ENCODE results near the gene BMF. TPM values are rescaled to one million over a fixed set of nuclear protein-coding genes. Genes with fewer than 3 reads are reported as not detected.

The BMF gene
- total and polyA plus RNA-seq, 4 donors: 0.63 to 10.2 (median 4.0) TPM

DNA sequence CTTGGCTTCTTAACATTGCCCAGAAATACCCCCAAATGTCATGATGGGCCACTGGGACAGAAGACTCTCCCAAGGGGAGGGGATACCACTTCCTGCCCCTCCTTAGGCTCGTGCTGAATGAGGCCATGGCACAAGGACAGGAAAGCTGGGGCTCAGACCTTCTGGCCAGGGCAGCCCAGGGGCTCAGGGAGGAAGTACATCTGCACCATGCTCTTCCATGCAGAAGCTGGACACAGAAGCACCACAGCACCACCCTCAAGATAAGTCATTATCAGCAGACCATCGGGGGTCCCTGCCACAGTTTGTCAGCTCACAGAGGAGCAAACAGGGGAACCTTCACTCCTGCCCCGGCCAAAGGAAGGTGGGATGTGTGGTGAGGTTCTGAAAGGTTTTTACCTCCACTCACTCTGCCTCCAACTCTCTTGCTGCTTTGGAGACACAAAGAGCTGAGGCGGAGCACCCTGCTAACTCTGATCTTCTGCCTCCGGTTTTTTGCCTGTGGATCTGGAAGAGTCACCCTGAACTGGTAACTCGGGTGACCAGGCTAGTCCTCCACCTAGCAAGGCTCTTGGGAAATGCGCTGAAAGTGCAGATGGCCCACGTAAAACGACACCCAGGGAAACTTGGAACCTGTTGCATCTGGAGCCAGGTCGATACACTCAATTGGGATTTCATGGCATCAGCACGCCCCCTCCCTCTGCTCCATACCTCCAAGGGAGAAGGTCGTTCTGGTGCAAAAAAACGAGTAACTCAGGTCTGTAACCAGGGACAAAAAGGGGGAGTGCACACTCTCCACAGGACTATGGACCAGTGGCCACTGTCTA lies 8.3 kb downstream of the BMF start:
- WGBS: 53% methylated on average over 13 of the region's 13 CpGs
- H3K27ac ChIP-seq (ENCODE audit: low read depth in 1 of 2, low read length in 2 of 2): peak overlapping the region; percentile 49 to 65

DNA sequence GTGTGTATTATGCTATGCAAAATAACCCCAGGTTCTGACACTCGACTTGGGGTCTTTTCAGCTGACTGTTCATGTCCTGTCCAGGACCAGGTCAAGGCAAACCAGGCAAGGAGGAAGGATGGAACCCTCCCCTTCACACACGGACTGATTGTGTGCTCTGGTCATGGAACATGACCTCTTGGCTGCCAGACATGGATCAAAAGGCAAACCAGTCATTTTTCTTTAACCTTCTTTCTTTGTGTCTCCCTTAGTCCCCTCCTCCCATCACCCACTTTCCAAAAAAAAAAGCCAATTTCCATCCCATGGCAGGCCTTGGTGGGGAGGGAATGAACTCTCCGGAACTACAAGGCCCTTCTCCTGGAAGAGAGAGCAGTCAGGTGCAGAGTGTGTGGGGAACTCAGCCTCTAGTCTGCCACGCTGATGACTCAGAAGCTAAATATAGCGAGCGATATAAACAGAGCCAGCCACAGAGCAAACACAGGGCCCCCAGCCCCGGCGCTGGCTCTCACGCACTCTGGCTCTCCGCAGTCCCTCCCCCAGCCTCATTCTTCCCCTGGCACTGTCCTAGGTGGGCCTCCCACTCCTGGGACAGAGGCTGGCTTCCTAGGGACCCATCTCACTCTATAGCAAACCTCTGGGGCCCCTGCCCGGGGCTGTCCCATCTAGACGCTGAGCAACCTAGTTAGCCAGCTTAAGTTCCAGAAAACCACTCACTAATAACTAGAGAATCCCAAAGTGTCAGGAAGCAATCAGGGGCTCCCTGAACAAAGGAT lies 10.0 kb downstream of the BMF start:
- WGBS: 11% methylated on average over 12 of the region's 12 CpGs
- Histone ChIP-seq H3K4me3 (ENCODE audit: low read depth in 1 of 3, low read length in 3 of 3) (no peak overlapping the region), H3K9ac (ENCODE audit: low read depth in 1 of 2, low read length in 2 of 2) (peak overlapping the region in 1 of 2 donors; percentile 60), H3K27me3 (ENCODE audit: control insufficient read depth in 4 of 4, insufficient read depth in 4 of 4, low read length in 3 of 4) (no peaks in the 10 kb centered on the region), H3K9me3 (ENCODE audit: control insufficient read depth in 4 of 4, low read length in 3 of 4) (no peaks in the 10 kb centered on the region), H3K36me3 (ENCODE audit: control insufficient read depth in 4 of 4, insufficient read depth in 3 of 4, low read depth in 1 of 4, low read length in 3 of 4) (no peaks in the 10 kb centered on the region), H3K27ac (ENCODE audit: low read depth in 1 of 2, low read length in 2 of 2) (peak overlapping the region; percentile 78 to 81), H3K4me1 (ENCODE audit: control insufficient read depth in 4 of 4, insufficient read depth in 4 of 4, low read length in 3 of 4) (peaks cover 36 to 61% (median 50%) of the 10 kb centered on the region in 4 donors)
- DNase-seq (ENCODE audit: low spot score): peak; percentile 59
- TF ChIP-seq, protein P1, sequence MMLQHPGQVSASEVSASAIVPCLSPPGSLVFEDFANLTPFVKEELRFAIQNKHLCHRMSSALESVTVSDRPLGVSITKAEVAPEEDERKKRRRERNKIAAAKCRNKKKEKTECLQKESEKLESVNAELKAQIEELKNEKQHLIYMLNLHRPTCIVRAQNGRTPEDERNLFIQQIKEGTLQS (IDR thresholded peaks at IDR 0.05): peak; percentile 88
- TF ChIP-seq HNF4A (conservative IDR thresholded peaks at IDR 0.05): peak; percentile 52 to 72
- no peak for TF ChIP-seq FOXA1 (IDR thresholded peaks at IDR 0.05)
- TF ChIP-seq, protein P2, sequence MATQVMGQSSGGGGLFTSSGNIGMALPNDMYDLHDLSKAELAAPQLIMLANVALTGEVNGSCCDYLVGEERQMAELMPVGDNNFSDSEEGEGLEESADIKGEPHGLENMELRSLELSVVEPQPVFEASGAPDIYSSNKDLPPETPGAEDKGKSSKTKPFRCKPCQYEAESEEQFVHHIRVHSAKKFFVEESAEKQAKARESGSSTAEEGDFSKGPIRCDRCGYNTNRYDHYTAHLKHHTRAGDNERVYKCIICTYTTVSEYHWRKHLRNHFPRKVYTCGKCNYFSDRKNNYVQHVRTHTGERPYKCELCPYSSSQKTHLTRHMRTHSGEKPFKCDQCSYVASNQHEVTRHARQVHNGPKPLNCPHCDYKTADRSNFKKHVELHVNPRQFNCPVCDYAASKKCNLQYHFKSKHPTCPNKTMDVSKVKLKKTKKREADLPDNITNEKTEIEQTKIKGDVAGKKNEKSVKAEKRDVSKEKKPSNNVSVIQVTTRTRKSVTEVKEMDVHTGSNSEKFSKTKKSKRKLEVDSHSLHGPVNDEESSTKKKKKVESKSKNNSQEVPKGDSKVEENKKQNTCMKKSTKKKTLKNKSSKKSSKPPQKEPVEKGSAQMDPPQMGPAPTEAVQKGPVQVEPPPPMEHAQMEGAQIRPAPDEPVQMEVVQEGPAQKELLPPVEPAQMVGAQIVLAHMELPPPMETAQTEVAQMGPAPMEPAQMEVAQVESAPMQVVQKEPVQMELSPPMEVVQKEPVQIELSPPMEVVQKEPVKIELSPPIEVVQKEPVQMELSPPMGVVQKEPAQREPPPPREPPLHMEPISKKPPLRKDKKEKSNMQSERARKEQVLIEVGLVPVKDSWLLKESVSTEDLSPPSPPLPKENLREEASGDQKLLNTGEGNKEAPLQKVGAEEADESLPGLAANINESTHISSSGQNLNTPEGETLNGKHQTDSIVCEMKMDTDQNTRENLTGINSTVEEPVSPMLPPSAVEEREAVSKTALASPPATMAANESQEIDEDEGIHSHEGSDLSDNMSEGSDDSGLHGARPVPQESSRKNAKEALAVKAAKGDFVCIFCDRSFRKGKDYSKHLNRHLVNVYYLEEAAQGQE (IDR thresholded peaks at IDR 0.05): no peak
- peak; percentile 54 for TF ChIP-seq TAF1 (conservative IDR thresholded peaks at IDR 0.05)
- TF ChIP-seq RAD21 (IDR thresholded peaks at IDR 0.05): peak; percentile 35 to 41
- TF ChIP-seq SP1 (IDR thresholded peaks at IDR 0.05): peak; percentile 66

More for the DNA sequence above, 8.3 kb downstream of the BMF start:
- H3K9me3 ChIP-seq (ENCODE audit: control insufficient read depth in 4 of 4, low read length in 3 of 4): no peaks in the 10 kb centered on the region
- no peak for DNase-seq (ENCODE audit: low spot score)
- H3K9ac ChIP-seq (ENCODE audit: low read depth in 1 of 2, low read length in 2 of 2): no peak overlapping the region
- H3K4me1 ChIP-seq (ENCODE audit: control insufficient read depth in 4 of 4, insufficient read depth in 4 of 4, low read length in 3 of 4): peaks cover 41 to 76% (median 63%) of the 10 kb centered on the region in 4 donors
- no peaks in the 10 kb centered on the region for H3K27me3 ChIP-seq (ENCODE audit: control insufficient read depth in 4 of 4, insufficient read depth in 4 of 4, low read length in 3 of 4)
- TF ChIP-seq, protein P1 (IDR thresholded peaks at IDR 0.05): no peak
- TF ChIP-seq JUND (IDR thresholded peaks at IDR 0.05) (no peak), RXRA (IDR thresholded peaks at IDR 0.05) (no peak), FOXA1 (IDR thresholded peaks at IDR 0.05) (no peak), TAF1 (conservative IDR thresholded peaks at IDR 0.05) (no peak), NR2F2 (IDR thresholded peaks at IDR 0.05) (no peak), FOXA2 (IDR thresholded peaks at IDR 0.05) (no peak), RAD21 (IDR thresholded peaks at IDR 0.05) (no peak), SP1 (IDR thresholded peaks at IDR 0.05) (no peak)
- TF ChIP-seq, protein P3, sequence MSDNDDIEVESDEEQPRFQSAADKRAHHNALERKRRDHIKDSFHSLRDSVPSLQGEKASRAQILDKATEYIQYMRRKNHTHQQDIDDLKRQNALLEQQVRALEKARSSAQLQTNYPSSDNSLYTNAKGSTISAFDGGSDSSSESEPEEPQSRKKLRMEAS (IDR thresholded peaks at IDR 0.05): no peak
- TF ChIP-seq, protein P4, sequence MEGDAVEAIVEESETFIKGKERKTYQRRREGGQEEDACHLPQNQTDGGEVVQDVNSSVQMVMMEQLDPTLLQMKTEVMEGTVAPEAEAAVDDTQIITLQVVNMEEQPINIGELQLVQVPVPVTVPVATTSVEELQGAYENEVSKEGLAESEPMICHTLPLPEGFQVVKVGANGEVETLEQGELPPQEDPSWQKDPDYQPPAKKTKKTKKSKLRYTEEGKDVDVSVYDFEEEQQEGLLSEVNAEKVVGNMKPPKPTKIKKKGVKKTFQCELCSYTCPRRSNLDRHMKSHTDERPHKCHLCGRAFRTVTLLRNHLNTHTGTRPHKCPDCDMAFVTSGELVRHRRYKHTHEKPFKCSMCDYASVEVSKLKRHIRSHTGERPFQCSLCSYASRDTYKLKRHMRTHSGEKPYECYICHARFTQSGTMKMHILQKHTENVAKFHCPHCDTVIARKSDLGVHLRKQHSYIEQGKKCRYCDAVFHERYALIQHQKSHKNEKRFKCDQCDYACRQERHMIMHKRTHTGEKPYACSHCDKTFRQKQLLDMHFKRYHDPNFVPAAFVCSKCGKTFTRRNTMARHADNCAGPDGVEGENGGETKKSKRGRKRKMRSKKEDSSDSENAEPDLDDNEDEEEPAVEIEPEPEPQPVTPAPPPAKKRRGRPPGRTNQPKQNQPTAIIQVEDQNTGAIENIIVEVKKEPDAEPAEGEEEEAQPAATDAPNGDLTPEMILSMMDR (IDR thresholded peaks at IDR 0.05; ENCODE audit: low read depth, low read length, missing input control): no peak
- TF ChIP-seq, protein P2 (IDR thresholded peaks at IDR 0.05): no peak
- H3K4me3 ChIP-seq (ENCODE audit: low read depth in 1 of 3, low read length in 3 of 3): no peak overlapping the region
- no peaks in the 10 kb centered on the region for H3K36me3 ChIP-seq (ENCODE audit: control insufficient read depth in 4 of 4, insufficient read depth in 3 of 4, low read depth in 1 of 4, low read length in 3 of 4)
